Left cardiac atrium (tissue), 4 donors: ENCODE data around the gene ACKR3. TPM values are rescaled to one million over a fixed set of nuclear protein-coding genes. Genes with fewer than 3 reads are reported as not detected.

ENCODE experiments used
- ATAC-seq, 2 donors: fragments of 200-7000 bp; cut with Tn5 transposase; one replicate each; pipeline ENCODE4 v1.9.1; 2020; ENCODE audit warnings: mild to moderate bottlenecking in 2 of 2, moderate library complexity in 2 of 2
- DNase-seq: peaks from one replicate; pipeline ENCODE4 v3.0.0-alpha.2; 2020
- intact Hi-C, 2 donors: fragments of 100-400 bp; cut with DNase I; formaldehyde crosslinking; loops; one replicate each; pipeline versions ENCODE4 v1.14.1 to v1.15.1; 2022 to 2023
- total RNA-seq, 2 donors: library from RNA; stranded (reverse); fragmentation: NEBNext Ultra II Directional; extraction: Animal tissue kit (Norgen Biotek cat#: 25700); gene quantifications; one replicate each; pipeline ENCODE4 v1.2.1, GENCODE V29; 2021
- donor health status: DM: no; HTN: yes; CAD: no.
- donor health status: DM: no; HTN: yes; CAD: no; lungs with severe emphysema.
- donor health status: DM: yes; HTN: yes; CAD: no.
- donor health status: Dilated cardiomyopathy.

ACKR3 gene
- total RNA-seq, 2 donors from 2014 or later, result 27.4 to 46.4 TPM

GRCh38 chr2:236619910-236620612 lies 50.4 kb downstream of the ACKR3 start:
- intact Hi-C loops, result no loop called here
- DNase-seq (no peak), ATAC-seq (no peak)

DNA sequence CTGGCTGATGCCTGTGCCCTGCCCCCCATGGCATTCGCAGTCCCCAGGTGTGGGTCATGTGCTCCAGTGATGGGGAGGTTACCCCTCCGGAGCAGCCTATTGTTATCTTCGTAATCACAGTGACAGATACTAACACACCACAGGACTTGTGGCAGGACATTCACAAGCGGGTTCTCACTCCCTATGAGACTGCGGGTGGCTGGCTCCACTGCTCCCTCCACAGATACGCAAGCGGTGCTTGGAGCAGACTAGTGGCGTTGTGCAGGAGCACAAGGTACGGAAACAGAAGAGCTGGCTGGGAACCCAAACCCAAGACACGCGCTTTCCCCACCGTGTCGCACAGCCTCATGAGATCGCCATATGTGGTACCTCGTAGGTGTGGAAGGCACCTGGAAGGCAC lies 52.2 kb downstream of the ACKR3 start:
- DNase-seq (no peak), ATAC-seq (no peak)
- intact Hi-C loops, result no loop called here

DNA sequence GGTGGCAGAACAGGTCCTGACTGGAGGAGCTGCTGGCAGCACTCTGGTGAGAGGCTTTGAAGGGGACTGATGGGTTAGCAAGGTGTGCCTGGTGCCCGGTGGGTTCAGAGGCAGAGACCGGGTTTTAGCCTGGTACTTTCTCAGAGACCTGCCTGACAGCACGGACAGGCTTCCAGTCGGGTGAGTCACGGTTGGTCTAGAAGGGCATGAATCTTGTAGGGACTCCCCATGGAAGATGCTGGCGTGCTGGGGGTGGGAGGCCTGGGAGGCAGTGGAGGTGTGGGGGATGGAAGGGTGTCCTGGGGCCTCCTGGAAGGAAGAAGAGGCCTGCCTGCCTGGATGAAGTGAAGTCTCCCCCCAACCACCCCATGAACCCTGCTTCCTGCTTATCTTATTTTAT lies 52.6 kb downstream of the ACKR3 start:
- DNase-seq, result no peak
- intact Hi-C loops, result no loop called here
- ATAC-seq, result no peak

GRCh38 chr2:236622660-236623059 lies 53.0 kb downstream of the ACKR3 start:
- ATAC-seq (no peak), DNase-seq (no peak)
- intact Hi-C loops, result no loop called here

DNA sequence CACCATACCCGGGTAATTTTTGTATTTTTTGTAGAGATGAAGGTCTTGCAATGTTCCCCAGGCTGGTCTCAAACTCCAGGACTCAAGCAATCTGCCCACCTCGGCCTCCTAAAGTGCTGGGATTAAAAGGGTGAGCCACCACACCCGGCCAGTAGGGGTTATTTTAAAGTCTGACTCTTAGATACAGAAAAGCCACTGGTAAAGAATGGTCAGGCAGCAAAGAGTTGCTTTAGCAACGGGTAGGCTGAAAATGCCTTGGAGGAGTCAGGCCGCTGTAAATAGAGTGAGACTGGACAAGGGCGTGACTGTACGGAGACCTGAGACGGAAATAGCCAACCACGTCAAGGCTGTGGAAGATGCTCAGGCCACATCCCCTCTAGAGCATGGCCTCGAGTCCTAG lies 54.2 kb downstream of the ACKR3 start:
- no peak for ATAC-seq
- DNase-seq, result no peak
- intact Hi-C loops, result no loop called here

DNA sequence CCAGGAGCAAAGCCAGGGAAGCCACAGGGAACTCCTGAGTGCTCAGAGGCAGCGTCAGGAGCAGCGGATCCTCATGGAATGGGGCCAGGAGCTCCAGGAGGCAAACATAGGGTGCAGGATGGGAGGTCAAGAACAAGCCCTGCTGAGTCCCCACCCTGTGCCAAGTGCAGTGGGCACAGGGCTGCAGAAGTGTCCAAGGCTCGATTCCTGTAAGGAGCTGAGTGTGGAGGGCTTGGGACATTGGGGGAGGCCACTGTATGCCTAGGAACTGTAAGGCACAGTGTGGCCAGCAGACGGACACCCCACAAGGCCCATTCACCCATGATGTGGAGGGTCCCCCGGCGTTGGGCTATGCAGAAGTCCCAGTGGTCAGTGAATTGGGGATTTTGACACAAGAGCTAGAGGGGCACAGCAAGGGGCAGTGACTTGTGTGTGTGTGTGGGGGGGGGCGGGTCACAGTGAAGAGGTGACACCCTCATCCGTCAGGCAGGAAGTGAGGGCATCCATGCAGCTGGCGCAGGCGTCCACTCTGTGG lies 55.6 kb downstream of the ACKR3 start:
- DNase-seq, result no peak
- no peak for ATAC-seq
- intact Hi-C loops, result no loop called here

DNA sequence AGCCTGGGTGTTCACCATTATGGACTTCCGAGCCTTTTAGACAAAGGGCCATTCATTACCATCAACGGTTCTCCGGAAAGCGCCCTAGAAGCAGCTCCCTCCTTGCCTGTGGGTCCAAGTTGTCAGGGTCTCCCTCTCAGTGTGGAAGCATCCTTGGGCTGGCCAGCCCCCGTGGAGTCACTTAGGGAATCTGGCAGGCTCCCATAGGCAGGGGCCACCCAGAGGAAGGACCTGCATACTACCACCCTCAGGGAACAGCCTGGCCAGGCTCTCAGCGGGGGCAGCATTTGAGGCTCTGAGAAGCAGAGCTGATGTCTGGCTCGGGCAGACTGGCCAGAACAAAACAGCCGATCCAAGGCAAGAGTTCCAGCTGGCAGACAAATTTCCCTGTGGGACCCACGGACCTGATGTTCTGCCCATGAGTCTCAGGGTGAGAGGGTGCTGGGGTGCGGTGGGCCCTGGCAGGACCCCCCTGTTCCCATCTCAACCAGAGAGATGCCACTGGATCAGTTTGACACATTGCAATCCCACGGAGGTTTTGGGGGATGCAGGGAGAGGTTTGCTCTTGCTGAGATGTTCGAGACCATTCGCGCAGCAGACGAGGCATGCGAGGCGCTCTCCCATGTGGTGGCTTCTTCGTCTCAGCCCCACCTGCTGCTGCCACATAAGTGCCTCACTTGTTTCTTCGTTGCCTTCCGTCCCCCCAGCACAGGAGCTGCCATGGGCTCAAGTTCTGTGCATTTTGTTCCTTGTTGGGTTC lies 56.9 kb downstream of the ACKR3 start:
- intact Hi-C loops, result no loop called here
- ATAC-seq, result no peak
- no peak for DNase-seq

DNA sequence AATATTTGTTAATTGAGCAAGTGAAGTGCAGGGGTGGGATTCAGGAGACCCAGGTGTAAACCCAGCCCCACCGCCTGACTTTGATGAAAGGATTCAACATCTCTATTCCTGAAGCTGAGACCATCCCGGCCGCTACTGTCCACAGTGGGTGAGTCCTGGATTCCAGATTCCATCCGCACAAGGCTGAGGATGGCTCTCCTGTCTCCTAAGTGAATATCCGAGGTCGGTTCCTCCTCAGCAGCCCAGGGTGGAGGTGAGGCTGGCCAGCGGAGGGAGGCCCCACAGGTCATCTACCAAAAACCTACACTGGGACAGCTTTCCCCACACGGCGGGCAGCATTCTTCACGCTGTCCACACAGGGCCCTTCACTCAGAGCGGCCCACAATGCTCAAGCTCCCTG lies 57.6 kb downstream of the ACKR3 start:
- intact Hi-C loops, result no loop called here
- no peak for ATAC-seq
- no peak for DNase-seq

DNA sequence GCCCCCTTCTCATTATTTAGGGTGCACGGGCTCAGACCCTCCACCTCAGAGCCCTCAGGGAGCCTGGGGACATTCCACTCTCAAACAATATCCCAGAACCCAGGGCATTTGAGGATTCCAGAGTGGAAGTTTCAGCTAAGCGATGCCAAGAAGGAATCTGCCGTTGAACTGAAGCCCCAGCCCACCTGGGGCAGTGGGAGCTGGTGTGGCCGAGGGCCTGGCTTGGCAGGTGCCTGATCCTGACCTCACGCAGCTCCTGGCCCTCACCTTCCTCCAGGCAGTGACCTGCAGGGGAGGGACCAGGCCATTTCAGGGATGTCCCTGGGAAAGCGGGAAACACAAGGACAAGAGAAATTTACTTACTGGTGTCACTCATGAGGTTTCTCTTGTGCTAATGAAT lies 58.2 kb downstream of the ACKR3 start:
- no peak for ATAC-seq
- intact Hi-C loops, result no loop called here
- no peak for DNase-seq

GRCh38 chr2:236628256-236628901 lies 58.8 kb downstream of the ACKR3 start:
- DNase-seq, result no peak
- intact Hi-C loops, result no loop called here
- no peak for ATAC-seq

- ATAC-seq, result no peak
- no peak for DNase-seq
- intact Hi-C loops, result no loop called here
These were observed 59.5 kb downstream of the ACKR3 start for GRCh38 chr2:236628981-236629605.

DNA sequence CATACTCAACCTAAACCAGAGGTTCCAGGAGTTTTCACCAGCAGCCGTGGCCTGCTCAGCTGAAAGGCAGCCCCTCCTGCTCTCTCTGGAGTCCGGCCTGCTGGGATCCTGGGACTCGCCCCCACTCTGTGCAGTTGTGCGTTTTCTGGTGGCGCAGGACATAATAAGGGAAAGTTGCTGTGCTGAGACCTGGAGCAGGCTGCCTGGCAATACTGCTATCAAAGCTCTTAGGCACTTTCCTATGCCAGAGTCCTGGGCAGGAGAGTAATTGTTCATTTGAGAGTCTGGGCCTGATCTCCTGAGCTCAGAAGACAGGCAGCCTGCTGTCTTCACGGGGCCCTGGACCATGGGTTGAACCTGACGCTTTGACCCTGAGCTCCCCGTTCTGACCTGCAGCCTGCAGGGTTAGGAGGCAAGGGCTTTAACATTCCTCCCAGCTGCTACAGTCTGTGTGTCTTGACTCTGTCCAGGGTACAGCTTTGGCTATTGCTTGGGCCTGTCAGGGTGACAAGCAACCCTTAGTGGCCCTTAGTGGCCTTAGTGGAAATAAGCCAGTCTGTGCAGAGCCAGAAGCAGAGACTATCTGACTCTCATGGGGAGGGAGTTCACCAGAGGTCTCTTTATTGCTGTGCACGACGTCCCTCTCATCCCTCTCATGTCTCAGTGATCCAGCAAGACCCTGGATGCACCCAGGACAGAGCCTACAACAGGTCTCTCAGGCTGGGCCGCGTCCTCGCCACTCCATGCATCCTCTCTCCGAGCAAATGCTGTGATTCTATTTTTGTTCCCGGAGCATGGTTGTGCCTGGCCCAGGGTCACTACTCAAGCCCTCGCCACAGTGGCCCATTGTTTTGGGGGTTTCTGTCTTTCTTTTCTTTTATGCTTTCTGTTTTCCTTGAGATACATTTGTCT lies 60.6 kb downstream of the ACKR3 start:
- intact Hi-C loops, result no loop called here
- ATAC-seq, result peak; percentile 6 to 82
- DNase-seq, result no peak

GRCh38 chr2:236631281-236631855 lies 61.7 kb downstream of the ACKR3 start:
- intact Hi-C loops, result no loop called here
- peak; percentile 42 to 74 for ATAC-seq
- peak; percentile 45 for DNase-seq

DNA sequence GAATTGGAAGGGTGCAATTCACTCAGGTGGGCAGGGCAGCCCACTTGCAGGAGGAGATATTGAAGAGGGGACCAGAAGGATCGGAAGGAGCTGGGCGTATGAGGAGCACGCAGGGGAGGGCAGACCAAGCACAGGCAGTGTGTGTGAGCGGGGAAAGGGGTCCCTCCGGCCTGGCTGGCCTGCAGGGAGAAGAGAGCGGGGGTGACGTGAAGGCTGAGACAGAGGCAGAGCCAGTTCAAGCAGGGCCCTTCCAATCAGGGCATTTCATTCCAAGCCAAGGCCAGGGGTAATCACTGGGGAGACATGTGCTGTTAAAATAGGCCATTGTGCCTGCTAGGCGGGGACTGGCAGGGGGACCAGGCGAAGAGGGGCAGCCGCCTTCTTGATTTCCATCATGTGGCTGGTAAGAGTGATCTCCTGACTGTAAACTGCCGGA lies 62.2 kb downstream of the ACKR3 start:
- intact Hi-C loops, result no loop called here
- ATAC-seq (no peak), DNase-seq (no peak)
